ENCODE results near the gene PJA2. TPM values are rescaled to one million over a fixed set of nuclear protein-coding genes. Genes with fewer than 3 reads are reported as not detected.
A peak's percentile ranks its signal among the peaks of the same experiment; 100 is the strongest.
"Not testable (repeated sequence)": the region's sequence is repeated elsewhere in the genome, so short reads cannot be mapped to it uniquely, and the experiment has no call there.

PJA2 gene
- total RNA-seq, 4 donors from 2014 or later = 107 to 188 (median 153) TPM

DNA sequence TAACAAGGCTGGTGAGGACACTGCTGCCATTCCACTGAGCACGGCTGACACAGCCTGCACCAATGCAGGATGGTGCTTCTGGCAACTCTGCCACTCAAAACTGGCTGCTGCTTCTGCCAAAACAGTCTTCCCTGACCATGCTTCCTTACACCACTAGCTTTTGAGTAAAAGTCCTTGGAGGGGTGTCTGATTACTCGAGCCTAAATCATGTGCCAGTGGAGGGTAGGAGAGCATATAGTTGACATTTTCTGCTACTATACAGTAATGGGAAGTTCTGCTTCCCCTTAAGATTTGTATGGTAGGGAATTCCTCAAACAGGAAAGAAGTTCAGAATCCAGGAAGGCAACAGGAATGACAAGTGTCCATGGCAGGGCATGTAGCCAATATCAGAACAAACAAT lies 12.2 kb upstream of the PJA2 start:
- TF ChIP-seq, protein P1, sequence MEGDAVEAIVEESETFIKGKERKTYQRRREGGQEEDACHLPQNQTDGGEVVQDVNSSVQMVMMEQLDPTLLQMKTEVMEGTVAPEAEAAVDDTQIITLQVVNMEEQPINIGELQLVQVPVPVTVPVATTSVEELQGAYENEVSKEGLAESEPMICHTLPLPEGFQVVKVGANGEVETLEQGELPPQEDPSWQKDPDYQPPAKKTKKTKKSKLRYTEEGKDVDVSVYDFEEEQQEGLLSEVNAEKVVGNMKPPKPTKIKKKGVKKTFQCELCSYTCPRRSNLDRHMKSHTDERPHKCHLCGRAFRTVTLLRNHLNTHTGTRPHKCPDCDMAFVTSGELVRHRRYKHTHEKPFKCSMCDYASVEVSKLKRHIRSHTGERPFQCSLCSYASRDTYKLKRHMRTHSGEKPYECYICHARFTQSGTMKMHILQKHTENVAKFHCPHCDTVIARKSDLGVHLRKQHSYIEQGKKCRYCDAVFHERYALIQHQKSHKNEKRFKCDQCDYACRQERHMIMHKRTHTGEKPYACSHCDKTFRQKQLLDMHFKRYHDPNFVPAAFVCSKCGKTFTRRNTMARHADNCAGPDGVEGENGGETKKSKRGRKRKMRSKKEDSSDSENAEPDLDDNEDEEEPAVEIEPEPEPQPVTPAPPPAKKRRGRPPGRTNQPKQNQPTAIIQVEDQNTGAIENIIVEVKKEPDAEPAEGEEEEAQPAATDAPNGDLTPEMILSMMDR (IDR thresholded peaks at IDR 0.05) = no peak
- TF ChIP-seq POLR2A (IDR thresholded peaks at IDR 0.05) = no peak
- intact Hi-C loops (cut with DNase I) = no loop called here
- Histone ChIP-seq H3K9me3 (no peaks in the 10 kb centered on the region), H3K27me3 (no peaks in the 10 kb centered on the region), H3K27ac (no peak overlapping the region), H3K4me3 (replicated peaks in 1 of 3) (no peak overlapping the region), H3K36me3 (no peaks in the 10 kb centered on the region), H3K4me1 (no peaks in the 10 kb centered on the region)
- DNase-seq = no peak
- WGBS, 2 donors = 37 to 61% methylated on average over 2 of the region's 2 CpGs

DNA sequence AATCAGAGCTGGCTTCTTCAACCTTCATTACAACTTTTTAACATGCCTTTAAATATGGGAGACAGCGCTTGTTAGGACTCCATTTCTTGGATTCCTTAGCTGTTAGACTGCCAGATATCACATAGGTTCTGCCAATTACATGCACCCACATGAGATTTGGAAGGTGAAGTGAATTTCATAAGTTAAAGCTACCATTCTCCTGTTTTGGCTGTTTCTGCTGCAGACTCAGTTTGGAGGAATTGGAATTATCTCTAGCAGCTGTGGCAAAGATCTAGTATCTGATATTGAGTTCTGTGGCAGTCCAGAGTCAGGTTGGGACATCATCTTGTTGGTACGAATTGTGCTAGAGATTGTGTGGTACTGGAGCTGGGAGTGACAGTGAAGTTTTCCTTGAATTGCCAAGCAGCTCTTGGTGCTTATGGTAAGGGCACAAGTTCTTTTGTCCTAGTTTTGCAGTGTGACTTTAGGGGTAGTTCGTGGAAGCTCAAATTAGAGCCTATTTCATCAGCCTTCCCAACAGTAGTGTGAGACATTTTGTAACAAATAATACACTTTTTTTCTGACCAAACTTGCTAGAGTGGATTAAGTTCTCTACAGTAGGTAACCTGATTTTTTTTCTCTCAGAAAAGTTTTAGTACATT lies 9.1 kb upstream of the PJA2 start:
- 80 to 92% methylated on average over 3 of the region's 3 CpGs for WGBS, 2 donors

DNA sequence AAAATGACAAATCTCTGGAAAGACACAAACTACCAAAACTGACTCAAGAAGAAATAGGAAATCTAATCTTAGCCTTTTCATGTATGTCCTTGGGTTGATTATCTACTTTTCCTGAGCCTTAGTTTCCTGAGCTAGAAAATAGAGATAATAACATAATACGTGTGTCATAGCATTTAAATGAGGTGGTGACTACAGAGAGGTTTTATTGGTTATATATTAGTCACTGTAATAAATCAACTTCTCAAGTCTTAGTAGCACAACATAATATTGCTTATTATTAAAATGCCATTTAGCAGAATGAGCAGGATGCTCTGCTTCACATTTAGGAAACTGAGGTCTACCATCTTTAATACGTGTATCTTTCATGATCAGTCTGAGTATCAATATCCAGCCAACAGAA lies 7.1 kb upstream of the PJA2 start:
- H3K27me3 ChIP-seq = no peaks in the 10 kb centered on the region
- no peak overlapping the region for H3K4me3 ChIP-seq (replicated peaks in 1 of 3)
- no peaks in the 10 kb centered on the region for H3K9me3 ChIP-seq
- H3K27ac ChIP-seq = no peak overlapping the region
- intact Hi-C loops (cut with DNase I) = no loop called here
- WGBS, 2 donors = 83 to 89% methylated on average over 2 of the region's 2 CpGs
- TF ChIP-seq, protein P1 (IDR thresholded peaks at IDR 0.05) = no peak
- no peak for TF ChIP-seq POLR2A (IDR thresholded peaks at IDR 0.05)
- H3K36me3 ChIP-seq = no peaks in the 10 kb centered on the region
- H3K4me1 ChIP-seq = no peaks in the 10 kb centered on the region
- no peak for DNase-seq

More for the DNA sequence above, 9.1 kb upstream of the PJA2 start:
- intact Hi-C loops (cut with DNase I) = no loop called here
- TF ChIP-seq, protein P1 (IDR thresholded peaks at IDR 0.05) = no peak
- TF ChIP-seq POLR2A (IDR thresholded peaks at IDR 0.05) = no peak
- Histone ChIP-seq H3K9me3 (no peaks in the 10 kb centered on the region), H3K4me3 (replicated peaks in 1 of 3) (no peak overlapping the region), H3K36me3 (no peaks in the 10 kb centered on the region), H3K27me3 (no peaks in the 10 kb centered on the region), H3K4me1 (no peaks in the 10 kb centered on the region), H3K27ac (no peak overlapping the region)
- DNase-seq = no peak

DNA sequence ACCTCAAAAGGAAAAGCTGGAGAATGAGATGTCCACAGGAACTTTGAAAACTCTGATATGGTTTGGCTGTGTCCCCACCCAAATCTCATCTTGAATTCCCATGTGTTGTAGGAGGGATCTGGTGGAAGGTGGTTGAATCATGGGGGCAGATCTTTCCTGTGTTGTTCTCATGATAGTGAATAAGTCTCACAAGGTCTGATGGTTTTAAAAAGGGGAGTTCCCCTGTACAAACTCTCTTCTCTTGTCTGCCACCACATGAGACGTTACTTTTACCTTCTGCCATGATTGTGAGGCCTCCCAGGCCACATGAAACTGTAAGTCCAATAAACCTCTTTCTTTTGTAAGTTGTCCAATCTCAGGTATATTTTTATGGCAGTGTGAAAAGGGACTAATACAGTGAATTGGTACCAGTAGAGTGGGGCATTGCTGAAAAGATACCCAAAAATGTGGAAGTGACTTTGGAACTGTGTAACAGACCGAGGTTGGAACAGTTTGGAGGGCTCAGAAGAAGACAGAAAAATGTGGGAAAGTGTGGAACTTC lies 4.2 kb upstream of the PJA2 start:
- H3K4me3 ChIP-seq (replicated peaks in 1 of 3); H3K36me3 ChIP-seq; H3K27ac ChIP-seq; H3K4me1 ChIP-seq; H3K27me3 ChIP-seq; H3K9me3 ChIP-seq; DNase-seq; intact Hi-C loops (cut with DNase I): not testable (repeated sequence)
- 91 to 98% methylated on average over 2 of the region's 2 CpGs for WGBS, 2 donors

DNA sequence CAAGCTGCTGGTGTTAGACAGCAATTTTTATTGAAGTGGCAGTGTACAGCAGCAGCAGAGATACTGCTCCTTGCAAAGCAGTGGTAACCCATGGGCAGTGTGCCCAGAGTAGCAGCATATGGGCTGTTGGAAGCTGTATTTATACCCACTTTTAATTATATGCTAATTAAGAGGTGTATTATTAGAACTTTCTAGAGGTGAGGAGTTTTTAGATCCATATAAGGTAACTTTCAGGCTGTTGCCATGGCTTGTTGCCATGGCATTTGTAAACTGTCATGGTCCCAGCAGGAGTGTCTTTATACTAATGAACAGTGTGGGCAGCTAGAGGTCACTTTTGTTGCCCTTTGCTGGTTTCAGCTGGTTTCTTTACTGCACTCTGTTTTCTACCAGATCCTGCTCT lies 3.7 kb upstream of the PJA2 start:
- Histone ChIP-seq H3K4me1 (peaks cover 0 to 4% of the 10 kb centered on the region in 2 donors), H3K27me3 (no peaks in the 10 kb centered on the region), H3K4me3 (replicated peaks in 1 of 3) (no peak overlapping the region), H3K27ac (no peak overlapping the region), H3K36me3 (no peaks in the 10 kb centered on the region), H3K9me3 (no peaks in the 10 kb centered on the region)
- DNase-seq = peak; percentile 9 to 21
- intact Hi-C loops (cut with DNase I) = no loop called here
- no peak for TF ChIP-seq POLR2A (IDR thresholded peaks at IDR 0.05)
- TF ChIP-seq, protein P1 (IDR thresholded peaks at IDR 0.05) = no peak
